Activated CD4-positive, alpha-beta memory T cell treated with anti-CD3 and anti-CD28 coated beads, Interleukin-2, amount 10 ng/mL, durations not matched to agents 7 days and 5 days (primary cell): ENCODE measurements around the gene TBC1D9. TPM values are rescaled to one million over a fixed set of nuclear protein-coding genes. Genes with fewer than 3 reads are reported as not detected.
A peak's percentile ranks its signal among the peaks of the same experiment; 100 is the strongest.

Experiments used
- CTCF ChIA-PET: fragments of 350-600 bp; sonication (Branson Sonifier 250); formaldehyde crosslinking; loops from one replicate; lab custom pipeline; 2021; ENCODE audit warnings: antibody characterized with exemption, inconsistent platforms; lab: Charles Lee
- POLR2A ChIA-PET: fragments of 350-600 bp; sonication (Branson Sonifier 250); formaldehyde crosslinking; loops from one replicate; lab custom pipeline; 2021; ENCODE audit warnings: antibody characterized with exemption; lab: Charles Lee
- DNase-seq: peaks from one replicate; pipeline ENCODE4 v3.0.0-alpha.2; 2020
- H3K27ac Mint-ChIP-seq: one replicate; pipeline ENCODE4 v1.8.0; 2021; ENCODE audit warnings: mild to moderate bottlenecking, mixed read lengths
- H3K27me3 Mint-ChIP-seq: one replicate; pipeline ENCODE4 v1.8.0; 2021; ENCODE audit warnings: mixed read lengths
- H3K36me3 Mint-ChIP-seq: one replicate; pipeline ENCODE4 v1.8.0; 2021; ENCODE audit warnings: low read depth, mixed read lengths
- H3K4me1 Mint-ChIP-seq: one replicate; pipeline ENCODE4 v1.8.0; 2021; ENCODE audit warnings: mixed read lengths
- H3K4me3 Mint-ChIP-seq: one replicate; pipeline ENCODE4 v1.8.0; 2021; ENCODE audit warnings: mild to moderate bottlenecking, mixed read lengths
- H3K9me3 Mint-ChIP-seq: one replicate; pipeline ENCODE4 v1.8.0; 2021; ENCODE audit warnings: mixed read lengths
- total RNA-seq, 2 experiments: library from RNA; stranded (reverse); gene quantifications; one replicate each; pipeline ENCODE4 v1.2.3, GENCODE V29; 2021

The TBC1D9 gene
- total RNA-seq, 2 experiments from 2014 or later: 0.15 TPM; not detected in 1

GRCh38 chr4:140642674-140643437 is 113.3 kb downstream of the TBC1D9 start:
- H3K27ac Mint-ChIP-seq: no peak overlapping the region
- no peak for DNase-seq
- no peak overlapping the region for H3K4me3 Mint-ChIP-seq
- no peaks in the 10 kb centered on the region for H3K4me1 Mint-ChIP-seq
- no peaks in the 10 kb centered on the region for H3K9me3 Mint-ChIP-seq
- no peaks in the 10 kb centered on the region for H3K36me3 Mint-ChIP-seq
- CTCF ChIA-PET: no interaction called here
- peaks cover 2% of the 10 kb centered on the region for H3K27me3 Mint-ChIP-seq
- POLR2A ChIA-PET: no interaction called here

- Mint-ChIP-seq H3K4me3 (no peak overlapping the region), H3K36me3 (no peaks in the 10 kb centered on the region), H3K27ac (no peak overlapping the region), H3K27me3 (peaks cover 8% of the 10 kb centered on the region), H3K9me3 (no peaks in the 10 kb centered on the region), H3K4me1 (no peaks in the 10 kb centered on the region)
- CTCF ChIA-PET: no interaction called here
- POLR2A ChIA-PET: no interaction called here
- no peak for DNase-seq
These were observed 114.3 kb downstream of the TBC1D9 start for GRCh38 chr4:140641789-140642439.

GRCh38 chr4:140641105-140641555 is 115.1 kb downstream of the TBC1D9 start:
- ChIA-PET POLR2A (no interaction called here), CTCF (no interaction called here)
- Mint-ChIP-seq H3K36me3 (no peaks in the 10 kb centered on the region), H3K4me1 (no peaks in the 10 kb centered on the region), H3K27ac (no peak overlapping the region), H3K4me3 (no peak overlapping the region), H3K27me3 (peaks cover 12% of the 10 kb centered on the region), H3K9me3 (no peaks in the 10 kb centered on the region)
- DNase-seq: no peak

GRCh38 chr4:140640150-140640748 is 115.9 kb downstream of the TBC1D9 start:
- CTCF ChIA-PET: interaction anchor here (1.7 kb wide), 1 partner anchor 1020 kb away, joined by 3 read pairs; no protein-coding TSS in a partner anchor
- no peaks in the 10 kb centered on the region for H3K4me1 Mint-ChIP-seq
- H3K4me3 Mint-ChIP-seq: no peak overlapping the region
- H3K27ac Mint-ChIP-seq: no peak overlapping the region
- no peaks in the 10 kb centered on the region for H3K9me3 Mint-ChIP-seq
- peaks cover 12% of the 10 kb centered on the region for H3K27me3 Mint-ChIP-seq
- H3K36me3 Mint-ChIP-seq: no peaks in the 10 kb centered on the region
- DNase-seq: no peak
- POLR2A ChIA-PET: no interaction called here

- H3K4me1 Mint-ChIP-seq: no peaks in the 10 kb centered on the region
- CTCF ChIA-PET: interaction anchor here (0.7 to 1.7 kb wide), 3 partner anchors 277 to 1019 kb away, joined by 3 to 4 read pairs (median 3); no protein-coding TSS in a partner anchor
- H3K36me3 Mint-ChIP-seq: no peaks in the 10 kb centered on the region
- H3K4me3 Mint-ChIP-seq: no peak overlapping the region
- DNase-seq: no peak
- POLR2A ChIA-PET: no interaction called here
- peaks cover 12% of the 10 kb centered on the region for H3K27me3 Mint-ChIP-seq
- H3K27ac Mint-ChIP-seq: no peak overlapping the region
- no peaks in the 10 kb centered on the region for H3K9me3 Mint-ChIP-seq
These were observed 117.1 kb downstream of the TBC1D9 start for GRCh38 chr4:140639066-140639465.

GRCh38 chr4:140637836-140638235 is 118.3 kb downstream of the TBC1D9 start:
- peak; percentile 45 for DNase-seq
- Mint-ChIP-seq H3K27me3 (peaks cover 13% of the 10 kb centered on the region), H3K4me1 (no peaks in the 10 kb centered on the region), H3K27ac (no peak overlapping the region), H3K9me3 (no peaks in the 10 kb centered on the region), H3K36me3 (no peaks in the 10 kb centered on the region), H3K4me3 (no peak overlapping the region)
- CTCF ChIA-PET: interaction anchor here (2.5 kb wide), 1 partner anchor 278 kb away, joined by 8 read pairs; no protein-coding TSS in a partner anchor
- POLR2A ChIA-PET: no interaction called here

- ChIA-PET POLR2A (no interaction called here), CTCF (interaction anchor here (2.5 kb wide), 1 partner anchor 276 kb away, joined by 8 read pairs; no protein-coding TSS in a partner anchor)
- Mint-ChIP-seq H3K4me1 (no peaks in the 10 kb centered on the region), H3K27me3 (peaks cover 14% of the 10 kb centered on the region), H3K36me3 (no peaks in the 10 kb centered on the region), H3K9me3 (no peaks in the 10 kb centered on the region), H3K27ac (no peak overlapping the region), H3K4me3 (no peak overlapping the region)
- no peak for DNase-seq
These were observed 120.6 kb downstream of the TBC1D9 start for GRCh38 chr4:140635606-140636005.

- no peak overlapping the region for H3K27ac Mint-ChIP-seq
- no peak for DNase-seq
- H3K4me1 Mint-ChIP-seq: no peaks in the 10 kb centered on the region
- ChIA-PET CTCF (no interaction called here), POLR2A (no interaction called here)
- peaks cover 13% of the 10 kb centered on the region for H3K27me3 Mint-ChIP-seq
- no peak overlapping the region for H3K4me3 Mint-ChIP-seq
- H3K9me3 Mint-ChIP-seq: no peaks in the 10 kb centered on the region
- H3K36me3 Mint-ChIP-seq: no peaks in the 10 kb centered on the region
These were observed 122.2 kb downstream of the TBC1D9 start for GRCh38 chr4:140633951-140634350.

GRCh38 chr4:140633124-140633523 is 123.1 kb downstream of the TBC1D9 start:
- Mint-ChIP-seq H3K27ac (no peak overlapping the region), H3K9me3 (no peaks in the 10 kb centered on the region), H3K36me3 (no peaks in the 10 kb centered on the region), H3K27me3 (peaks cover 15% of the 10 kb centered on the region), H3K4me3 (no peak overlapping the region), H3K4me1 (no peaks in the 10 kb centered on the region)
- ChIA-PET CTCF (no interaction called here), POLR2A (no interaction called here)
- DNase-seq: no peak

- no peak for DNase-seq
- ChIA-PET POLR2A (no interaction called here), CTCF (no interaction called here)
- Mint-ChIP-seq H3K9me3 (no peaks in the 10 kb centered on the region), H3K4me3 (no peak overlapping the region), H3K27me3 (peaks cover 10% of the 10 kb centered on the region), H3K4me1 (no peaks in the 10 kb centered on the region), H3K36me3 (no peaks in the 10 kb centered on the region), H3K27ac (no peak overlapping the region)
These were observed 125.9 kb downstream of the TBC1D9 start for GRCh38 chr4:140630246-140630645.

- no peaks in the 10 kb centered on the region for H3K36me3 Mint-ChIP-seq
- no peaks in the 10 kb centered on the region for H3K4me1 Mint-ChIP-seq
- DNase-seq: no peak
- H3K9me3 Mint-ChIP-seq: no peaks in the 10 kb centered on the region
- ChIA-PET POLR2A (no interaction called here), CTCF (no interaction called here)
- no peak overlapping the region for H3K27ac Mint-ChIP-seq
- peaks cover 16% of the 10 kb centered on the region for H3K27me3 Mint-ChIP-seq
- no peak overlapping the region for H3K4me3 Mint-ChIP-seq
These were observed 128.2 kb downstream of the TBC1D9 start for GRCh38 chr4:140628016-140628415.

GRCh38 chr4:140626661-140627376 is 129.4 kb downstream of the TBC1D9 start:
- H3K9me3 Mint-ChIP-seq: no peaks in the 10 kb centered on the region
- H3K27ac Mint-ChIP-seq: no peak overlapping the region
- CTCF ChIA-PET: interaction anchor here (0.8 kb wide), 1 partner anchor 13 kb away, joined by 3 read pairs; no protein-coding TSS in a partner anchor
- H3K4me1 Mint-ChIP-seq: no peaks in the 10 kb centered on the region
- no peak for DNase-seq
- POLR2A ChIA-PET: no interaction called here
- H3K36me3 Mint-ChIP-seq: no peaks in the 10 kb centered on the region
- H3K27me3 Mint-ChIP-seq: peaks cover 14% of the 10 kb centered on the region
- H3K4me3 Mint-ChIP-seq: no peak overlapping the region
